Measurements from ENCODE around the gene SEC14L1. TPM values are rescaled to one million over a fixed set of nuclear protein-coding genes. Genes with fewer than 3 reads are reported as not detected.

Gene SEC14L1
- total and polyA plus RNA-seq, 2 of the 8 experiments (the other 6 are each of a cell fraction or from before 2014, with no cell fraction given): 27.2 to 74.4 TPM

DNA sequence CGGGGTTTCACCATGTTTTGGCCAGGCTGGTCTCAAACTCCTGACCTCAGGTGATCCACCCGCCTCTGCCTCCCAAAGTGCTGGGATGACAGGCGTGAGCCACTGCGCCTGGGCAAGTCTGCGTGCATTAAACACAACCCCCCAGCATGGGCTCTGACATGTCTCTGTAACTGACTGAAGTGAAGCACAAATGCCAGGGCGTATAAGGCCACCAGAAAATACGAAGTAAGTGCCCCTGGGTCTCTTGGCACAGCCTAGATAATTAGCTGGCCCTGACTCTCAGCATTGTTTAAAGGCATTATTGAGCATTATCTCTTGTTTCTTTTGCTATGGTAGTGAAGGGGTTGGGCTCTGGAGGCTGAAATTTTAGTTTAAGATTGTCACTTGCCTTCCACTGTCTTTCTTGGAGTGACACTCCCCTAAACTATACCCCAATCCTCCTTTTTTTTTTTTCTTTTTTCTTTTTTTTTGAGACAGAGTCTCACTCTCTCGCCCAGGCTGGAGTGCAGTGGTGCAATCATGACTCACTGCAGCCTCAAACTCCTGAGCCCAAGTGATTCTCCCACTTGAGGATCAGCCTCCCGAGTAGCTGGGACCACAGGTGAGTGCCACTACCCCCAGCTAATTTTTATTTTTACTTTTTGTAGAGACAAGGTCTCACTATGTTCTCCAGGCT, 8.2 kb upstream of the SEC14L1 start:
- Histone ChIP-seq H4K5ac (ENCODE audit: insufficient read length, low read depth, low read length) (no peak overlapping the region), H3K23me2 (ENCODE audit: low read depth, low read length) (no peaks in the 10 kb centered on the region), H3K36me3 (ENCODE audit: control insufficient read depth in 2 of 4, insufficient read depth in 4 of 4, low read length in 3 of 4) (no peaks in the 10 kb centered on the region), H2BK12ac (ENCODE audit: low read depth, low read length) (no peak overlapping the region), H3K4me2 (ENCODE audit: insufficient read depth in 1 of 2, low read depth in 2 of 2, low read length in 2 of 2) (no peak overlapping the region), H3K23ac (ENCODE audit: insufficient read length) (no peak overlapping the region), H2AK5ac (ENCODE audit: low read depth, low read length) (no peak overlapping the region), H2BK120ac (replicated peaks; ENCODE audit: low read depth, low read length) (no peak overlapping the region), H4K8ac (ENCODE audit: extremely low read depth, insufficient read depth, low read length) (no peak overlapping the region), H3K4ac (replicated peaks; ENCODE audit: insufficient read length, low read depth, low read length) (no peak overlapping the region), H2BK5ac (ENCODE audit: low read depth, low read length) (no peak overlapping the region), H3K18ac (ENCODE audit: extremely low read depth, low read length) (no peak overlapping the region), H3K27ac (ENCODE audit: low read depth, low read length) (no peak overlapping the region), H2BK15ac (ENCODE audit: low read length) (no peak overlapping the region), H4K20me1 (replicated peaks in 1 of 2; ENCODE audit: control insufficient read depth in 1 of 2, insufficient read depth in 2 of 2, low read length in 2 of 2) (no peaks in the 10 kb centered on the region), H2BK20ac (ENCODE audit: low read length) (no peak overlapping the region), H3K9me3 (ENCODE audit: insufficient read depth in 2 of 2, low read depth in 1 of 2, low read length in 1 of 2) (no peaks in the 10 kb centered on the region), H3K4me3 (ENCODE audit: extremely low read depth in 1 of 4, insufficient read depth in 2 of 4, low read depth in 3 of 4, low read length in 4 of 4) (no peak overlapping the region), H4K91ac (replicated peaks; ENCODE audit: insufficient read length, low read length) (no peak overlapping the region), H3K79me1 (ENCODE audit: low read depth, low read length) (no peaks in the 10 kb centered on the region), H3K14ac (ENCODE audit: insufficient read length) (no peak overlapping the region), H3K27me3 (replicated peaks in 1 of 4; ENCODE audit: control insufficient read depth in 3 of 4, extremely low read depth in 1 of 4, insufficient read depth in 3 of 4, low read length in 3 of 4) (no peaks in the 10 kb centered on the region), H3K9ac (replicated peaks in 1 of 4; ENCODE audit: extremely low read depth in 1 of 4, low read depth in 3 of 4, low read length in 3 of 4) (no peak overlapping the region), H3K79me2 (ENCODE audit: control insufficient read depth in 1 of 2, insufficient read depth in 2 of 2, low read length in 2 of 2) (no peaks in the 10 kb centered on the region), H3K56ac (replicated peaks; ENCODE audit: insufficient read length, low read depth, low read length) (no peak overlapping the region), H2AFZ (ENCODE audit: low read length) (no peak overlapping the region), H3K4me1 (replicated peaks in 1 of 4; ENCODE audit: control insufficient read depth in 3 of 4, insufficient read depth in 4 of 4, low read length in 3 of 4) (no peaks in the 10 kb centered on the region; a peak in 1 of 7 replicates)
- 90% methylated on average over 9 of the region's 9 CpGs; no CpG with 5 or more reads in 1 of the 2 experiments for WGBS, 2 experiments (ENCODE audit: extremely low coverage in 1 of 2, insufficient coverage in 1 of 2, insufficient read length in 1 of 2, insufficient replicate concordance in 2 of 2, low coverage in 1 of 2, low lambda C conversion rate in 2 of 2, missing lambda C conversion rate in 1 of 2)
- POLR2A ChIA-PET (ENCODE audit: partially characterized antibody): no interaction called here
- CTCF ChIA-PET (ENCODE audit: partially characterized antibody): interaction anchor here (0.6 to 1.4 kb wide), 8 partner anchors 8 to 342 kb away, joined by 3 to 5 read pairs (median 3); partner anchors contain the start of gene SEC14L1
- DNase-seq (ENCODE audit: low read depth in 1 of 2, low spot score in 2 of 2) (no peak), FAIRE-seq (no peak)
- TF ChIP-seq RAD21 (IDR thresholded peaks at IDR 0.05 in 1 of 2, conservative IDR thresholded peaks at IDR 0.05 in 1 of 2; ENCODE audit: low read depth in 2 of 2, low read length in 2 of 2) (no peak), SAP30 (IDR thresholded peaks at IDR 0.05; ENCODE audit: insufficient read depth, insufficient replicate concordance, low read length) (no peak), SP2 (IDR thresholded peaks at IDR 0.05; ENCODE audit: low read length) (no peak), TAF7 (optimal IDR thresholded peaks at IDR 0.05; ENCODE audit: borderline replicate concordance, low read depth, low read length) (no peak), SRF (IDR thresholded peaks at IDR 0.05; ENCODE audit: low read depth, low read length) (no peak), CBX5 (IDR thresholded peaks at IDR 0.05; ENCODE audit: low read depth, low read length) (no peak), TEAD4 (IDR thresholded peaks at IDR 0.05; ENCODE audit: low read depth, low read length) (no peak), SIN3A (conservative IDR thresholded peaks at IDR 0.05 in 1 of 2, IDR thresholded peaks at IDR 0.05 in 1 of 2; ENCODE audit: low read depth in 1 of 2, low read length in 2 of 2) (no peak), PHF8 (conservative IDR thresholded peaks at IDR 0.05; ENCODE audit: low read depth, low read length) (no peak), CEBPB (IDR thresholded peaks at IDR 0.05; ENCODE audit: low read depth, low read length) (no peak)
- TF ChIP-seq, protein P1, sequence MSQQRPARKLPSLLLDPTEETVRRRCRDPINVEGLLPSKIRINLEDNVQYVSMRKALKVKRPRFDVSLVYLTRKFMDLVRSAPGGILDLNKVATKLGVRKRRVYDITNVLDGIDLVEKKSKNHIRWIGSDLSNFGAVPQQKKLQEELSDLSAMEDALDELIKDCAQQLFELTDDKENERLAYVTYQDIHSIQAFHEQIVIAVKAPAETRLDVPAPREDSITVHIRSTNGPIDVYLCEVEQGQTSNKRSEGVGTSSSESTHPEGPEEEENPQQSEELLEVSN (IDR thresholded peaks at IDR 0.05): no peak
